ENCODE measurements around the gene WIPI1. TPM values are rescaled to one million over a fixed set of nuclear protein-coding genes. Genes with fewer than 3 reads are reported as not detected.
A peak's percentile ranks its signal among the peaks of the same experiment; 100 is the strongest.

The WIPI1 gene
- total RNA-seq, 4 donors from 2014 or later: 19.3 to 35.1 (median 27.8) TPM

DNA sequence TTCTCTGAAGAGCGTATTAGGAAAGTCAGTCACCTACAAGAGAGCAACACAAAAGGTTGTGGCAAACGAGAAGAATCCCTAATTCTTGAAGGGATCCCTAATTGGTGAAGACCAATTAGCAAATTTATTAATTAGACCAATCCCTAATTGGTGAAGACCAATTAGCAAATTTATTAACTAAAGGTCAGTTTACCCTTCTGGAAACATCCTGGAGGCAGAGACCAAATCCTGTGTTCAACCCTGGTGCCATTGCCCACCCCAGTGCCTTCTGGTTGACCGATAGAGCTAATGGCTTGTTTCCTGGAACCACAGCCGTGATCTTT is 74.2 kb downstream of the WIPI1 start:
- Histone ChIP-seq H3K27ac (peak overlapping the region; percentile 39), H3K36me3 (no peaks in the 10 kb centered on the region), H3K4me1 (peaks cover 27% of the 10 kb centered on the region), H3K4me3 (no peak overlapping the region), H3K27me3 (no peaks in the 10 kb centered on the region), H3K9me3 (no peaks in the 10 kb centered on the region)
- no peak for DNase-seq (ENCODE audit: low spot score in 2 of 2)
- WGBS: 85% methylated on average over 4 of the region's 4 CpGs
- TF ChIP-seq, protein P1, sequence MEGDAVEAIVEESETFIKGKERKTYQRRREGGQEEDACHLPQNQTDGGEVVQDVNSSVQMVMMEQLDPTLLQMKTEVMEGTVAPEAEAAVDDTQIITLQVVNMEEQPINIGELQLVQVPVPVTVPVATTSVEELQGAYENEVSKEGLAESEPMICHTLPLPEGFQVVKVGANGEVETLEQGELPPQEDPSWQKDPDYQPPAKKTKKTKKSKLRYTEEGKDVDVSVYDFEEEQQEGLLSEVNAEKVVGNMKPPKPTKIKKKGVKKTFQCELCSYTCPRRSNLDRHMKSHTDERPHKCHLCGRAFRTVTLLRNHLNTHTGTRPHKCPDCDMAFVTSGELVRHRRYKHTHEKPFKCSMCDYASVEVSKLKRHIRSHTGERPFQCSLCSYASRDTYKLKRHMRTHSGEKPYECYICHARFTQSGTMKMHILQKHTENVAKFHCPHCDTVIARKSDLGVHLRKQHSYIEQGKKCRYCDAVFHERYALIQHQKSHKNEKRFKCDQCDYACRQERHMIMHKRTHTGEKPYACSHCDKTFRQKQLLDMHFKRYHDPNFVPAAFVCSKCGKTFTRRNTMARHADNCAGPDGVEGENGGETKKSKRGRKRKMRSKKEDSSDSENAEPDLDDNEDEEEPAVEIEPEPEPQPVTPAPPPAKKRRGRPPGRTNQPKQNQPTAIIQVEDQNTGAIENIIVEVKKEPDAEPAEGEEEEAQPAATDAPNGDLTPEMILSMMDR (IDR thresholded peaks at IDR 0.05): no peak
- TF ChIP-seq POLR2AphosphoS5 (IDR thresholded peaks at IDR 0.05): no peak
- TF ChIP-seq POLR2A (IDR thresholded peaks at IDR 0.05): no peak
- TF ChIP-seq EP300 (IDR thresholded peaks at IDR 0.05): no peak

DNA sequence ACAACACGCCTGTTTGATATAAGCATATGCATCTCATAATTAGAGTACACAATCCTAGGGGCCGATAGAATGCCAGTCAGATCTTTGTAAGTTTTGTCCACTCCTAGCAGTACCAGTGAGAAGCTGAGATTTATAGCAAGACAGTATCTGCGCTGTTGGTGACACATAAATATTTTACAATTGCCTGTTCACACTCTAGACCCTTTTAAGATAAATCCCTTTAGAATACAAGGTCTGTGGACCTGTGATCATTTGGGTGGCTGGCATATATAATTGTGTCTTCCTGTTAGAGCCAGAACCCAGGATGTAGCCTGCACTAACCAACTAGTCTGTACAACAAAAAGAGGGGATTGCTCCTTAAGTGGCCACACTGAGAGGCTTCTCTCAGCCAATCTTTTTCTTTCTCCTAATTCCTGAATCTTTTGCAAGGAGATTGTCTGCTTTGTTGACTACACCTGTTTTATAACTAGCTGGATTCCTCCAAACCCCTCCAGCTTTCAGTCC is 74.7 kb downstream of the WIPI1 start:
- peaks cover 30% of the 10 kb centered on the region for H3K4me1 ChIP-seq
- DNase-seq (ENCODE audit: low spot score in 2 of 2): no peak
- H3K9me3 ChIP-seq: no peaks in the 10 kb centered on the region
- H3K4me3 ChIP-seq: no peak overlapping the region
- no peaks in the 10 kb centered on the region for H3K36me3 ChIP-seq
- H3K27ac ChIP-seq: peak overlapping the region; percentile 39
- H3K27me3 ChIP-seq: no peaks in the 10 kb centered on the region
- TF ChIP-seq EP300 (IDR thresholded peaks at IDR 0.05) (no peak), POLR2A (IDR thresholded peaks at IDR 0.05) (no peak), POLR2AphosphoS5 (IDR thresholded peaks at IDR 0.05) (no peak)
- TF ChIP-seq, protein P1 (IDR thresholded peaks at IDR 0.05): no peak
- 85% methylated on average over 3 of the region's 3 CpGs for WGBS

DNA sequence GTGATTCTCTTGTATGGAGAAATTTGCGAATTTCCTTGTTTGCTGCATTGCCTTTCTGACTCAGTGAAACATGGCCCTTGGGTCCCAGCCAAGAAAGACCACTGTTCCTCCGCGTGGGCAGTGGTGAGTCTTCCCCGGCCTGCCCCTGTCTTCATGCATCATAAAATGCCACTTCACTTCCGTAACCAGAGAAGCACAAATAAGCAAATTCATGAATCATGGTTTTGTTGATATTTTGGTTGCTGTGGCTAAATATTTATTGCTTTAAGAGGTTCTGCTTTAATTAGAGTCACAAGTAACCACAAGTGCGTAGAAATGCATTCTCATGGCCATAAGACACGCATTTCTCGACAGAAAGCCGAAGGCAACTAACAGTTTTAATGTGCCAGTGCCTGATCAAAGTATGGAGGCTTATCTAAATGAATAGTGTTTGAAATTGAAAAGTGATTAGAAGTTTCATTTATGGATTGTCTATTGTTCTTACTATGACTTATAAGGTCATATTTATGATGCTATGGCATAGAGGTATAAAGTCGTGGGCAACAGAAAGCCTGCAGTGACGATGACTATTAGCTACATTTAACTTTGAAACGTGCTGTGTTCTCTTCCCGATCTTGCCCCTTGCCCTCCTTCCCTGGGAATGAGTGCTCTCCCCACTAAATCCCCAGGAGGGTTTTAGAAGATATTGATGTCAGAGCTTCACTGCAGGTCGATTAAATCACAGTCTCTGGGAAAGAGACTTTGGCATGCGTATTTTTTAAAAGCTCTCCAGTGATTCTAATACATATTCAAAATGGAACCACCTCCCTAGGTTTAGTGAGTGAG is 76.0 kb downstream of the WIPI1 start:
- peak overlapping the region; percentile 39 for H3K27ac ChIP-seq
- DNase-seq (ENCODE audit: low spot score in 2 of 2): peak in 1 of 2 donors; percentile 82
- H3K4me1 ChIP-seq: peaks cover 36% of the 10 kb centered on the region
- H3K27me3 ChIP-seq: no peaks in the 10 kb centered on the region
- no peak overlapping the region for H3K4me3 ChIP-seq
- H3K9me3 ChIP-seq: no peaks in the 10 kb centered on the region
- TF ChIP-seq POLR2AphosphoS5 (IDR thresholded peaks at IDR 0.05) (no peak), EP300 (IDR thresholded peaks at IDR 0.05) (no peak)
- no peaks in the 10 kb centered on the region for H3K36me3 ChIP-seq
- WGBS: 81% methylated on average over 15 of the region's 15 CpGs

DNA sequence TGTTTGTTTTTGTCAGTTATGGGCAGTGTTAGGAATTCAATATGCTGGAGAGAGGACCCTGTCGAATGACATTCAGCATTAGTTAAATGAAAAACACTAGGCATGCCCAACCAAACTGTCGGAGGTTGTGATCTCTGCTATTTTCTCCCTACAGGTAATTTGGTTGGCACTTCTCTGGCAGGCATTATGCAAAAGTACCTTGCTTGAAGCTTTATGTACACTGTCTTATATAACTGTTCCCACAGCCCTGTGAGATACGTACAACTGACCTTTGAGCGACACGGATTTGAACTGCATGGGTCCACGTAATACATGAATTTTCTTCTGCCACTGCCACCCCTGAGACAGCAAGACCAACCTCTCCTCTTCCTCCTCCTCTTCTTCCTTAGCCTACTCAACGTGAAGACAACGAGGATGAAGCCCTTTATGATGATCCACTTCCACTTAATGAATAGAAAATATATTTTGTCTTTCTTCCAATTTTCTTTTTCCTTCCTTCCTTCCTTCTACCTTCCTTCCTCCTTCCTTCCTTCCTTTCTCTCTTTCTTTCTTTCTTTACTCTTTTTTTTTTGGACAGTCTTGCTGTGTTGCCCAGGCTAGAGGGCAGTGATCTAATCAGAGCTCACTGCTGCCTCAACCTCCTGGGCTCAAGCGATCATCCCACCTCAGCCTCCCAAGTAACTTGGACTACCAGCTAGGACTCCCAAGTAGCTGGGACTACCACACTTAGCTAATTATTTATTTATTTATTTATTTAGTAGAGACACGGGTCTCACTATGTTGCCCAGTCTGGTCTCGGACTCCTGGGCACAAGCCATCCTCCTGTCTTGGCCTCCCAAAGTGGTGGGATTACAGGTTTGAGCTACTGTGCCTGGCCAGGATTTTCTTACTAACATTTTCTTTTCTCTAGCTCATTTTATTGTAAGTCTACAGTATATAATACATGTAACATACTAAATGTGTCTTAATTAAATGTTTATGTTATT is 77.3 kb downstream of the WIPI1 start:
- no peaks in the 10 kb centered on the region for H3K9me3 ChIP-seq
- H3K27me3 ChIP-seq: no peaks in the 10 kb centered on the region
- H3K4me3 ChIP-seq: no peak overlapping the region
- WGBS: 92% methylated on average over 11 of the region's 11 CpGs
- no peak for DNase-seq (ENCODE audit: low spot score in 2 of 2)
- H3K27ac ChIP-seq: peak overlapping the region; percentile 93
- H3K36me3 ChIP-seq: no peaks in the 10 kb centered on the region
- peaks cover 36% of the 10 kb centered on the region for H3K4me1 ChIP-seq
- TF ChIP-seq POLR2AphosphoS5 (IDR thresholded peaks at IDR 0.05) (no peak), EP300 (IDR thresholded peaks at IDR 0.05) (no peak), POLR2A (IDR thresholded peaks at IDR 0.05) (no peak)
- TF ChIP-seq, protein P1 (IDR thresholded peaks at IDR 0.05): no peak

DNA sequence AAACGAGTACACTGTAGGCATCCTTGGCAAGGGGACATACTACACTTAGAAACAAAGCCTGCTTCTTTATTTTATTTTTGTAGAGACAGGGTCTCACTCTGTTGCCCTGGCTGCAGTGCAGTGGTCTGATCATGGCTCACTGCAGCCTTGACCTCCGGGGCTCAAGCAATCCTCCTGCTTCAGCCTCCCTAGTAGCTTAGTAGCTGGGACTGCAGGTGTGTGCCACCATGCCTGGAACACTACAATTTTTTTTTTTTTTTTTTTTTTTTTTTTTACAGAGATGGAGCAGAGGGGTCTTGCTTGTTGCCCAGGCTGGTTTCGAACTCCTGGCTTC is 78.2 kb downstream of the WIPI1 start:
- no peak for TF ChIP-seq EP300 (IDR thresholded peaks at IDR 0.05)
- no peak for TF ChIP-seq POLR2A (IDR thresholded peaks at IDR 0.05)
- no peak for TF ChIP-seq POLR2AphosphoS5 (IDR thresholded peaks at IDR 0.05)
- TF ChIP-seq, protein P1 (IDR thresholded peaks at IDR 0.05): no peak
- 85% methylated on average over 3 of the region's 3 CpGs for WGBS
- H3K27me3 ChIP-seq: no peaks in the 10 kb centered on the region
- peak overlapping the region; percentile 93 for H3K27ac ChIP-seq
- no peaks in the 10 kb centered on the region for H3K9me3 ChIP-seq
- H3K4me1 ChIP-seq: peaks cover 33% of the 10 kb centered on the region
- H3K4me3 ChIP-seq: no peak overlapping the region
- H3K36me3 ChIP-seq: no peaks in the 10 kb centered on the region
- no peak for DNase-seq (ENCODE audit: low spot score in 2 of 2)

Data from suprapubic skin (tissue), 4 donors.